Breast epithelium (tissue), 4 donors: ENCODE results near the gene MAPK1. TPM values are rescaled to one million over a fixed set of nuclear protein-coding genes. Genes with fewer than 3 reads are reported as not detected.
"Not testable (repeated sequence)": the region's sequence is repeated elsewhere in the genome, so short reads cannot be mapped to it uniquely, and the experiment has no call there.

Experiments used
- DNase-seq, 2 donors: peaks; one replicate each; pipeline ENCODE4 v3.0.0-alpha.2; 2019; ENCODE audit warnings: low spot score in 2 of 2
- H3K27ac ChIP-seq, 2 donors: fragments of 200-600 bp; sonication (generic) in 1 of 2; one replicate each; pipeline ENCODE4 v1.5.1; 2016 to 2019; ENCODE audit warnings: mild to moderate bottlenecking in 1 of 2
- H3K27me3 ChIP-seq, 2 donors: fragments of 200-600 bp; sonication (generic) in 1 of 2; one replicate each; pipeline versions ENCODE4 v1.5.1 to v1.6.0; 2017 to 2019; ENCODE audit warnings: control low read depth in 1 of 2, mild to moderate bottlenecking in 1 of 2
- H3K36me3 ChIP-seq: fragments of 200-600 bp; one replicate; pipeline ENCODE4 v1.5.1; 2019
- H3K4me1 ChIP-seq, 2 donors: fragments of 200-600 bp; sonication (generic); one replicate each; pipeline ENCODE4 v1.5.1; 2016 to 2019; ENCODE audit warnings: control low read depth in 1 of 2
- H3K4me3 ChIP-seq, 3 donors: fragments of 200-600 bp; sonication (generic); 1 replicate in 2 of 3; 2 replicates in 1 of 3; pipeline ENCODE4 v1.5.1; 2016 to 2019; ENCODE audit warnings: mild to moderate bottlenecking in 3 of 3, moderate library complexity in 2 of 3
- H3K9me3 ChIP-seq, 2 donors: fragments of 200-600 bp; sonication (generic) in 1 of 2; one replicate each; pipeline ENCODE4 v1.5.1; 2016 to 2019; ENCODE audit warnings: control low read depth in 1 of 2
- CTCF ChIP-seq, 3 donors: fragments of 450-650 bp; IDR thresholded peaks; one replicate each; pipeline ENCODE4 v1.5.1; 2016 to 2017; ENCODE audit warnings: antibody characterized with exemption in 3 of 3, mild to moderate bottlenecking in 3 of 3, moderate library complexity in 3 of 3
- POLR2A ChIP-seq: fragments of 450-650 bp; IDR thresholded peaks from one replicate; pipeline ENCODE4 v1.6.1; 2016; ENCODE audit warnings: antibody characterized with exemption, mild to moderate bottlenecking, moderate library complexity
- POLR2AphosphoS5 ChIP-seq, 3 donors: sonication (generic); formaldehyde crosslinking; IDR thresholded peaks; one replicate each; pipeline ENCODE4 v1.6.1; 2017; ENCODE audit warnings: antibody characterized with exemption in 3 of 3
- intact Hi-C: fragments of 100-400 bp; cut with DNase I; formaldehyde crosslinking; loops from one replicate; pipeline ENCODE4 v1.15.1; 2023; ENCODE audit warnings: low total_unique reads
- total RNA-seq, 3 donors: library from RNA; depleted of rRNA; stranded (reverse); fragments of >200 nt; gene quantifications; one replicate each; pipeline ENCODE4 v1.1.0, GENCODE V29; 2016

The MAPK1 gene
- total RNA-seq, 3 donors from 2014 or later, result 43.3 to 49.9 (median 44.0) TPM

GRCh38 chr22:21802673-21803072 is 64.8 kb downstream of the MAPK1 start:
- Histone ChIP-seq H3K4me3 (no peak overlapping the region), H3K27me3 (no peaks in the 10 kb centered on the region), H3K36me3 (peaks cover 7% of the 10 kb centered on the region), H3K27ac (no peak overlapping the region), H3K9me3 (no peaks in the 10 kb centered on the region), H3K4me1 (no peaks in the 10 kb centered on the region)
- intact Hi-C loops, result no loop called here
- no peak for DNase-seq
- TF ChIP-seq CTCF (IDR thresholded peaks at IDR 0.05) (no peak), POLR2AphosphoS5 (IDR thresholded peaks at IDR 0.05) (no peak), POLR2A (no peak)

- Histone ChIP-seq H3K9me3 (no peaks in the 10 kb centered on the region), H3K36me3 (peaks cover 7% of the 10 kb centered on the region), H3K27ac (no peak overlapping the region), H3K4me1 (no peaks in the 10 kb centered on the region), H3K27me3 (no peaks in the 10 kb centered on the region), H3K4me3 (no peak overlapping the region)
- intact Hi-C loops, result no loop called here
- TF ChIP-seq POLR2A (no peak), CTCF (IDR thresholded peaks at IDR 0.05) (no peak), POLR2AphosphoS5 (IDR thresholded peaks at IDR 0.05) (no peak)
- no peak for DNase-seq
Measured at GRCh38 chr22:21802056-21802455, 65.4 kb downstream of the MAPK1 start.

GRCh38 chr22:21801304-21801644 is 66.2 kb downstream of the MAPK1 start:
- intact Hi-C loops, H3K36me3 ChIP-seq, H3K9me3 ChIP-seq, H3K27me3 ChIP-seq, H3K4me1 ChIP-seq, DNase-seq, H3K4me3 ChIP-seq, H3K27ac ChIP-seq: not testable (repeated sequence)

- Histone ChIP-seq H3K4me1 (no peaks in the 10 kb centered on the region), H3K27me3 (no peaks in the 10 kb centered on the region), H3K27ac (no peak overlapping the region), H3K9me3 (no peaks in the 10 kb centered on the region), H3K4me3 (no peak overlapping the region), H3K36me3 (peaks cover 7% of the 10 kb centered on the region)
- intact Hi-C loops, result no loop called here
- DNase-seq, result no peak
- TF ChIP-seq POLR2A, result no peak
- no peak for TF ChIP-seq POLR2AphosphoS5 (IDR thresholded peaks at IDR 0.05)
- TF ChIP-seq CTCF (IDR thresholded peaks at IDR 0.05), result no peak
Measured at GRCh38 chr22:21800552-21801303, 66.7 kb downstream of the MAPK1 start.

- Histone ChIP-seq H3K27me3 (no peaks in the 10 kb centered on the region), H3K4me3 (no peak overlapping the region), H3K36me3 (no peaks in the 10 kb centered on the region), H3K9me3 (no peaks in the 10 kb centered on the region), H3K4me1 (no peaks in the 10 kb centered on the region), H3K27ac (peak overlapping the region; percentile 19 to 20)
- intact Hi-C loops, result no loop called here
- DNase-seq, result no peak
- TF ChIP-seq POLR2A, result no peak
- TF ChIP-seq CTCF (IDR thresholded peaks at IDR 0.05), result no peak
- TF ChIP-seq POLR2AphosphoS5 (IDR thresholded peaks at IDR 0.05), result no peak
Measured at GRCh38 chr22:21797444-21798221, 69.8 kb downstream of the MAPK1 start.
